Dermis microvascular lymphatic vessel endothelial cell (primary cell): Measurements from ENCODE around the gene CD63. TPM values are rescaled to one million over a fixed set of nuclear protein-coding genes. Genes with fewer than 3 reads are reported as not detected.

Experiments
- DNase-seq, 2 donors: peaks; one replicate each; pipeline versions ENCODE4 v3.0.0 to v3.0.0-alpha.2; 2010; ENCODE audit warnings: low read depth in 2 of 2
- total RNA-seq: library from RNA; depleted of rRNA; stranded (reverse); fragments of >200 nt; gene quantifications from 2 replicates; pipeline ENCODE4 v1.2.1, GENCODE V29; 2014

CD63 gene
- total RNA-seq, 1 donor from 2014 or later = 1,084 TPM

DNA sequence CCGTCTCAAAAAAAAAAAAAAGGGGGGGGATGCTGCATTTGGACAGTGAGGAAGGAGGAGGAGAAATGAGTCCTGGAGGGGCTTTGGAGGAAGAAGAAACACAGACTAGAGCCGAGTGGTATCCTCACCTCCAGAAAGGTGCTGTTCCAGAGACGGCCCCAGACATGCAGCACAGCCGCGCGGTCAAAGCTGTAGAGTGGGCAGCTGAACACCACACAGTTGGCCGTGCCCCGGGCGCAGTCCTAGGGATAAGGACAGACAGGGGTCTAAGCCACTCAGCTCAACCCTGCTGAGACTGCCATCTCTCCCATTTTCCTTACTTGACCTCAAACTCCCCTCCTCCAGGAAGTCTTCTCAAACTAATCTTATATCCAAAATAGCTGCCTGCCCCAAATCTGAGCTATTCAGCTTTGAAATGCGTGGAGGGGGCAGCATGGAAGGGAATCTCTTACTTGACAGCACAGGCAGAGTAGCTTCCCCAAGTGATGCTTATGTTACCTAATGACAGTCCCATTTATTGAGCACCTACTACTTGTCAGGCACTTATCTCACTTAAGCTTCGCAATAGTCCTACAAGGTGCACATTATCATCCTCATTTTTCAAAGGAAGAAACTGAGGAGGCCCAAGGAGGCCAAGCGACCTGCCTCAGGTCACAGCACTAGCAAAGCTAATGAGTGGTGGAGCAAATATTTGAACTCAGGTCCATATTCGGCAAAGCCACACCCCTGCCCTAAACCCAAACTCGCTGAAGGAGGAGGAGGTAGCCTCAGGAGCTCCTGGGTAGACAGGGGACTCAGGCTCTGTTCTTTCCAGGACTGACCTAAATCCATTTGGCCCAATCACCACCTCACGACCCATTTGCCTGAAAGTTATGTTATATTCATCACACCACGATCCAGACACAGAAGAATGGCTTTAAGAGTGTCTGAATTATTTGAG, 39.8 kb downstream of the CD63 start:
- DNase-seq = no peak

DNA sequence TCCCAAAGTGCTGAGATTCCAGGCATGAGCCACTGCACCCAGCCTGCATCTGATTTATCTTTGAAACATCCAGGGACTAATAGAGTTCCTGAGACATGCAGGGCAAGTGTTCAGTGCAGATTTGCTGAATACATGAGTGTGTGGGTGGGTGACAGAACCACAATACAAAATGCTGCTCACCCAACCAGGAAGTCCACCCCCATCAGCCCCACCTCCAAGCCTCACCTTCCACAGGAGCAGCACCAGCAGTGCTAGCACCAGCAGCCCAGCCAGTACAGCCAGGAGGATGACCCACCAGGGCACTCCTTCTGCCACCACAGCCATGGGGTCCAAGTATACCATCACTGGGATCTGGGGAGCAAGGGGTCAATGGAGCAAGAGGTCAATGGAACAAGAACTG, 41.1 kb downstream of the CD63 start:
- no peak for DNase-seq

DNA sequence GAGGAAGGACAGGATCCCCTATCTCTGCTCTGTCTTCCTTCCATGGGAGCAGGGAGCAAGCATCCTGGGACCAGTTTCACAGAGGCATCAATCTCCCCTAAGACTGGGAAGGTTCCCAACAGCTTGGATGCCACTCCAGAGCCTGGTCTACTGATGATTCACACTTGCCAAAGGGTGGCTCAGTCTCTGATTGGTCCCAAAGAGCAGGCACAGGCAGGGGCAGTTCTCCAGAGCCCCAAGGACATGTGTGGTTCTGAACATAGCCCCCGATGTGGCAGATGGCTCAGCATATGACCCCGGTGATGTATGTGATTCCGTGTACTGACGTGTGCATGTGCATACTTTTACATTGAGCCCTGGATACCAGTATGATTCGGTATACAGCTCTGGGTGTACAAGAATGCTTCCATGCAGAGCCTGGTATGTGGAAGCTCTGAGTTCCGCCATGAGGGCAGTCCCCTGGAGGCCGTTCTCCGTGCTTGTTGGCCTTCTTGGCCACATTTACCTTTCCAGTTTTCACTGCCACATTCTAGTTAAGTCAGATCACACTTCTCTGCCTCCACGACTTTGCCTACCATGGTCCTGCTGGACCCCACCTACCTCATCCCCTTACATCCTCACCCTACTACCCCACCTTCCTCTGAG, 42.3 kb downstream of the CD63 start:
- no peak for DNase-seq

- DNase-seq = no peak
Measured at GRCh38 chr12:55685671-55686070, 43.1 kb downstream of the CD63 start.

DNA sequence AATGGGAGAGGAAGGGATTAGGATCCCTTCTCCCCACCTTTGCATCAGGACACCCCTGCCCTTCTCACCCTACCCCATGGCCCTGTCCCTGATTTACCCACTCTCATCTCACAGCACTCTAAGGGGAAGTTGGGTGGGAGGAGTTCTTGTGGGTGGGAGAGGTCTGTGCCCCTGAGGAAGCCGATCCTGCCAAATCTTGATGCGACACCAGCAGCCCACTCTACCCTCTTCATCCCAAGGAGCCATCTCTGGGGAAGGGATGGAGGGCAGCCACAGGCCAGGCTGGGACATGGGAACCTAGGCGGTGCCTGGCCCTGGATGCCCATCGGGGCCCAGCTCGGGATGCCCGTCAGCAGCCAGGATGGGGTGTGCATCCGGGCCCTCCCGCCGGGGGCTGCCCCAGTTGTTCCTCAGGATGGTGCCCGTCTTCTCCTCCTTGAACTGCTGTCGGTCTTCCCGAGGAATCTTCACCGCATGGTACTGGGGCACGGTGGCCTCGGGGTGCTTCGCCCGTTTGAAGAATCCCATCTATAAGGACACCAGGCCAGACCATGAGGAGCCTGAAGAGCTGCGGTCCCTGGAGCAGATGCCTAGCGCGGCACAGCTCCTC, 43.9 kb downstream of the CD63 start:
- no peak for DNase-seq

GRCh38 chr12:55683676-55684075, 45.1 kb downstream of the CD63 start:
- no peak for DNase-seq

DNA sequence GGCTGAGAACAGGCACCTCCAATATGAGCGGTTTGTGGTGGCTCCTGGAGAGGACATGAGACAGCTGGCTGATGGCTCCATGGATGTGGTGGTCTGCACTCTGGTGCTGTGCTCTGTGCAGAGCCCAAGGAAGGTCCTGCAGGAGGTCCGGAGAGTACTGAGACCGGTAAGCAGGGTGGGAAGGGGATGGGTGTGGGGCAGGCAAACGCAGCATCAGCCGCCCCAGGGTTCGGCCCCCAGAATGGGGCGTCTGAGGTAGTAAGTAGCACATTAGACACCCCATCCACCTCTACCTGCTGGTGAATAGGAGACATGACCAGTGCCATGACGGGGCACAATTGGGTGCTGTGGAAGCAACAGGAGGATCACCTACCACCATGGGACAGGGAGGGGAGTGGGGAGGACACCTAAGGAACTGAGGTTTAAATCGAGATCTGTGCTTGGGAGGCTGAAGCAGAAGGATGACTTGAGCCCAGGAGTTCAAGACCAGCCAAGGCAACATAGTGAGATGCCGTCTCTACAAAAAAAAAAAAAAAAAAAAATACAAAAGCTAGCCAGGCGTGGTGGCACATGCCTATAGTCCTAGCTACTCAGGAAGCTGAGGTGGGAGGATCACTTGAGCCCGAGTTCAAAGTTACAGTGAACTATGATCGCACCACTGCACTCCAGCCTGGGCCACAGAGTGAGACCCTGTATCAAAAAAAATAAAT, 46.6 kb downstream of the CD63 start:
- no peak for DNase-seq

GRCh38 chr12:55681142-55682077, 47.4 kb downstream of the CD63 start:
- peak in 1 of 2 donors; percentile 32 for DNase-seq

- DNase-seq = no peak
Measured at GRCh38 chr12:55679691-55680090, 49.1 kb downstream of the CD63 start.

GRCh38 chr12:55676707-55677106, 52.1 kb downstream of the CD63 start:
- no peak for DNase-seq

- no peak for DNase-seq
Measured at GRCh38 chr12:55675666-55676065, 53.1 kb downstream of the CD63 start.

Other genes with a start within 250 kb of the CD63 start
- gene OR6C68, start 236.6 kb downstream of the CD63 start, total RNA-seq = not detected in 2 replicates
- gene OR6C4, start 179.4 kb downstream of the CD63 start, total RNA-seq = not detected in 2 replicates
- gene OR2AP1, start 156.5 kb downstream of the CD63 start, total RNA-seq = not detected in 2 replicates
- gene OR10P1, start 92.1 kb downstream of the CD63 start, total RNA-seq = not detected in 2 replicates
- gene ITGA7, start 21.1 kb downstream of the CD63 start, total RNA-seq = 0.13 and 0.26 TPM in 2 replicates
- gene BLOC1S1, start 13.0 kb downstream of the CD63 start, total RNA-seq = 56.2 and 59.9 TPM in 2 replicates
- 0.13 and 0.63 TPM in 2 replicates for gene RDH5, start 8.6 kb downstream of the CD63 start, total RNA-seq
- gene GDF11, start 14.1 kb upstream of the CD63 start, total RNA-seq = 1.3 TPM in 2 replicates
- gene SARNP, start 88.7 kb upstream of the CD63 start, total RNA-seq = 58.8 and 84.7 TPM in 2 replicates
- gene ORMDL2, start 89.0 kb upstream of the CD63 start, total RNA-seq = 25.3 and 26.2 TPM in 2 replicates
- 34.1 and 49.7 TPM in 2 replicates for gene DNAJC14, start 100.6 kb upstream of the CD63 start, total RNA-seq
- 0.51 and 0.63 TPM in 2 replicates for gene MMP19, start 113.9 kb upstream of the CD63 start, total RNA-seq
- 21.1 and 25.5 TPM in 2 replicates for gene PYM1, start 198.9 kb upstream of the CD63 start, total RNA-seq
- 18.0 and 18.9 TPM in 2 replicates for gene DGKA, start 202.2 kb upstream of the CD63 start, total RNA-seq
- gene PMEL, start 237.0 kb upstream of the CD63 start, total RNA-seq = 0.51 and 0.63 TPM in 2 replicates
- gene CDK2, start 237.8 kb upstream of the CD63 start, total RNA-seq = 24.0 and 26.3 TPM in 2 replicates
- 37.2 and 46.9 TPM in 2 replicates for gene RAB5B, start 245.1 kb upstream of the CD63 start, total RNA-seq